ENCODE data around the gene SLIT1.

SLIT1 gene

DNA sequence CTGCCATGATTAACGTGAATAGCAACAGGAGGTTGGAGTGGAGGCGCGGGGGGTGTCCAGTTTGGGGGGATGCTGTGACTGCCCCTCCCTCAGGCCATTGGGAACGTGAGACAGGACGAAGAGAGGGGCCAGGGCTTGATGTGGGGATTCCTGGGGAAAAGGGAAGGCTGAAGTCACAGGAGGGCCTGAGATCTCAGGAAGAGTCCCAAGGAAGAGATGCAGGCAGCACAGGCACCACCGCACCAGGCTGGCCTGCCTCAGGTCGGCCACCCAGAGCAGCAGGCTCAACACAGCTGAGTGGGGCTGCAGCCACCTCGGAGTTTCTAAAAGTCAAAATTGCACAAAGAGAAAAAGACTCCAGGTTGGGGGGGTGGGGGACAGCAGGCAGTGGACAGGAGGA, 86.7 kb downstream of the SLIT1 start:
- no peak overlapping the region for H3K27ac ChIP-seq (ENCODE audit: low read depth, low read length)
- no peaks in the 10 kb centered on the region for H3K79me2 ChIP-seq (ENCODE audit: control insufficient read depth, insufficient read depth, low read length, unreplicated experiment)
- H3K4me1 ChIP-seq (ENCODE audit: control insufficient read depth, insufficient read depth, low read length, unreplicated experiment): peaks cover 5% of the 10 kb centered on the region
- H3K4me3 ChIP-seq (ENCODE audit: low read depth, low read length): no peak overlapping the region
- no peak overlapping the region for H2AFZ ChIP-seq (ENCODE audit: low read length, unreplicated experiment)
- H3K36me3 ChIP-seq (ENCODE audit: insufficient read depth, low read length): no peaks in the 10 kb centered on the region
- H3K27me3 ChIP-seq (ENCODE audit: insufficient read depth, low read length): peaks cover 78% of the 10 kb centered on the region

DNA sequence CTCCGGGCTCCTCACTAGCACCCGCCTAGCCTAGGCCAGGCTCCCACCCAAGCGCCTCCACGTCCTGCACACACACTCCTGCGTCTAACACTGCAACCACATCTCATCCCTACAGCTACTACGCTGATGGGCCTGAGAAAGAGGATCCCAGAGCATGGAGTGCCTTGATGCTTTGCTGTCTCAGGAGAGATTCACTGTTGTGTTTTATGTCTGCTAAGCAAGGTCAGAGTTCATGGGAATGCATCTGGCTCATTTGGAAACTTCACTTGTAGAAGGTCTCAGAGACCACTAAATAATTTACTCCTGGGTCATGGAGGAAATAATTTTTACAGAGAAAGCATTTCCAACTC, 88.7 kb downstream of the SLIT1 start:
- Histone ChIP-seq H3K79me2 (ENCODE audit: control insufficient read depth, insufficient read depth, low read length, unreplicated experiment) (no peaks in the 10 kb centered on the region), H2AFZ (ENCODE audit: low read length, unreplicated experiment) (no peak overlapping the region), H3K27me3 (ENCODE audit: insufficient read depth, low read length) (peaks cover 86% of the 10 kb centered on the region), H3K27ac (ENCODE audit: low read depth, low read length) (no peak overlapping the region), H3K36me3 (ENCODE audit: insufficient read depth, low read length) (no peaks in the 10 kb centered on the region), H3K4me1 (ENCODE audit: control insufficient read depth, insufficient read depth, low read length, unreplicated experiment) (peaks cover 5% of the 10 kb centered on the region), H3K4me3 (ENCODE audit: low read depth, low read length) (no peak overlapping the region)

DNA sequence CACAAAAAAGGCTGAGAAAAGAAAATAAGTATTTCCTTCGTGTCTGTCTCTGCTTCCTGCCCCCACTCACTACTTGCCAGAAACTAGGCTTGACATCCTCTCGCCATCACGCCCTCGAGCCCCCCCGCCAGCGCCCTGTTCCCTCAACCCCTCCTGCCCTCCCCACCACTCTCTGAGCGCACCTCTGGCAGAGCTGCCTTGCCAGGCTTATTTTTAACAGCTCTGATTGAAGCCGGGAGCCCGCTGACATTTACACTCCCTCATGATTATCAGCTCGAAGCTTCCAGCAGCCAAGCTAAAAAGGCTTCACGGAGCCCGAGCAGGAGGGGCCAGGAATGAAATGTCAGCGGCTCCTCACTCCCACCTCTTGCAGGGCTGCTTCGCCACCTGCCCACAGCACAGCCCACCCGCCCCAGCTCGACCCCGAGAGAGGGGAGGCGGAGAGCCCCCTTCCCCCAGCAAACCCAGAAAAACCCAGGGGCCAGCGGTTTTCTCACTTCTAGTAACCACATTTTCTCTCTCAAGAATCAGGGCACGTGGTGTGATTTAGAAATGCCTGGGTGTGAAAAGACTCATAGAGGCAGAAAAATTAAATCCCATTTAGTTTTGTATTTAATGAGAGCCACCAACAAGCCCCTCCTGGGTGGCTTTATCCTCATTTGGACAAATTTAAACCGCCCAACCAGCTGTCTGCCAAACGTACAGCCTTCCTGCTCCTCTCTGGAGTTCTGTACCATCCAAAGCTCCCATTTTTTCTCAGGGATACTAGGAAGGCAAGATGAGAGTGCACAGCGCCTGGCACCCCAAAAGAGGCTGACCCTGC, 89.3 kb downstream of the SLIT1 start:
- H2AFZ ChIP-seq (ENCODE audit: low read length, unreplicated experiment): no peak overlapping the region
- no peak overlapping the region for H3K27ac ChIP-seq (ENCODE audit: low read depth, low read length)
- H3K36me3 ChIP-seq (ENCODE audit: insufficient read depth, low read length): no peaks in the 10 kb centered on the region
- H3K79me2 ChIP-seq (ENCODE audit: control insufficient read depth, insufficient read depth, low read length, unreplicated experiment): no peaks in the 10 kb centered on the region
- H3K27me3 ChIP-seq (ENCODE audit: insufficient read depth, low read length): peaks cover 87% of the 10 kb centered on the region
- peaks cover 5% of the 10 kb centered on the region for H3K4me1 ChIP-seq (ENCODE audit: control insufficient read depth, insufficient read depth, low read length, unreplicated experiment)
- H3K4me3 ChIP-seq (ENCODE audit: low read depth, low read length): peak overlapping the region; percentile 6; the same call in 1 of the 2 replicates

DNA sequence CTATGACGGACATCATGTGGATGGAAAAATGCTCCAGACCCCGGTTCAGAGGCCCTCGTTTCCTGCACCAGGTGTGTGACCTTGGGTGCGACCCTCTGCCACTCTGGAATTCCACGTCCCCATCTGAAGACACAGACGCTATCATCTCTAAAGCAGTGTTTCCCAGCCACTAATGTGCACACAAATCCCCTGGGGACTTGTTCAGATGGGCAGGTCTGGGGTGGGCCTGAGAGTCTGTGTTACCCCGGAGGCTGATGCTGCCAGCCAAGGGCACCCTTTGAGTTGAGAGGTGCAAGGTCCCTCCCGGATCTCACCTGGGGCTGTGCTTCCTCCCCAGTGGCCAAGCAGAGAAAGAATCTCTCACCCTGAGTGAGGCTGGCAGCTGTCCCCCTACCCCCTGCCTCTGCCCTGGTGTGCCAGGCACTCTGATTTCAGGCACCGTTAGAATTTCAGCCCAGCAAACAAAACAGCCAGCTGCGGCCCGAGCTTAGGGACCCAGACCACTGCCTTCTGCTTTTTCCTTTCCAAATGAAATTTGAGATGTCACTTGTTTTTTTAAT, 90.0 kb downstream of the SLIT1 start:
- Histone ChIP-seq H3K4me1 (ENCODE audit: control insufficient read depth, insufficient read depth, low read length, unreplicated experiment) (peaks cover 5% of the 10 kb centered on the region), H3K36me3 (ENCODE audit: insufficient read depth, low read length) (no peaks in the 10 kb centered on the region), H3K79me2 (ENCODE audit: control insufficient read depth, insufficient read depth, low read length, unreplicated experiment) (no peaks in the 10 kb centered on the region), H3K27me3 (ENCODE audit: insufficient read depth, low read length) (peaks cover 91% of the 10 kb centered on the region), H3K4me3 (ENCODE audit: low read depth, low read length) (no peak overlapping the region), H3K27ac (ENCODE audit: low read depth, low read length) (no peak overlapping the region), H2AFZ (ENCODE audit: low read length, unreplicated experiment) (no peak overlapping the region)

DNA sequence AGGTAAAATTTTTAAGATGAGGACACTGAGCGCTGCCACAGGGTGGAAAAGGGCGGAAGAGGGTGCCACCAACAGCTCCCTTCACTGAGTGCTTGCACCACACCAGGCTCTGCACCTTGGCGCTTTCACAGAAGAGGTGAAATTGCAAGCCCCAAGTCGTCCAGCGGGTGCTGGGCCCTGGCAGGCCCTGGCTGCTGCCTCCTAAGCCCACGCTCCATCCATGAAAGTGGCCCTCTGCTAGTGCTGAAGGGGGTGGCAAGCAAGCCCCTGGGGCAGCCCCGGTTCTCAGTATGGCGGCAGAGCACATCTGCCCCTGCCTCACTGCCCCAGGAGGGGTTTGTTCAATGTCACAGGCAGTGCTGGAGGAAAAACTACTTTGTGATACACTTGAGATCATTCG, 95.1 kb downstream of the SLIT1 start:
- Histone ChIP-seq H3K79me2 (ENCODE audit: control insufficient read depth, insufficient read depth, low read length, unreplicated experiment) (no peaks in the 10 kb centered on the region), H3K27me3 (ENCODE audit: insufficient read depth, low read length) (peaks cover 98% of the 10 kb centered on the region), H3K4me3 (ENCODE audit: low read depth, low read length) (no peak overlapping the region), H2AFZ (ENCODE audit: low read length, unreplicated experiment) (no peak overlapping the region), H3K4me1 (ENCODE audit: control insufficient read depth, insufficient read depth, low read length, unreplicated experiment) (no peaks in the 10 kb centered on the region), H3K36me3 (ENCODE audit: insufficient read depth, low read length) (no peaks in the 10 kb centered on the region), H3K27ac (ENCODE audit: low read depth, low read length) (no peak overlapping the region)

DNA sequence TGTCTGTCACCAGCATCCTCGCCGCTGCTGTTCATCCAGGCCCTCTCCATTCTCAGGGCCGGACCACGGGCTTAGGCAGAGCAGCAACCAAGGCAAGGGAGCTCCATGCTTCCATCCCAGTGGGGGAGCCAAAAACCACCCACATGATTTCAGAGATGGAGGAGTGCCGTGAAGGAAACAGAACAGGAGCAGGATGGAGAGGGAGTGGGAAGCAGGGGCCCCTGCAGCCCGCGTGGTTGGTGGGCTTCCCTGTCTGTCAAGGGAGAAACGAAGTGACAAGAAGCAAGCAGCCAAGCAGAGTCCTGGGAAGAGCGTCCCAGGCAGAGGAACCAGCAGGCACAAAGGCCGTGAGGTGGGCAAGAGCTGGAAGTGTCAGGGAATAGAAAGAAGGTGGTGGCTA, 95.7 kb downstream of the SLIT1 start:
- no peak overlapping the region for H3K4me3 ChIP-seq (ENCODE audit: low read depth, low read length)
- H3K27me3 ChIP-seq (ENCODE audit: insufficient read depth, low read length): peaks cover 93% of the 10 kb centered on the region
- H2AFZ ChIP-seq (ENCODE audit: low read length, unreplicated experiment): no peak overlapping the region
- no peak overlapping the region for H3K27ac ChIP-seq (ENCODE audit: low read depth, low read length)
- no peaks in the 10 kb centered on the region for H3K79me2 ChIP-seq (ENCODE audit: control insufficient read depth, insufficient read depth, low read length, unreplicated experiment)
- H3K36me3 ChIP-seq (ENCODE audit: insufficient read depth, low read length): no peaks in the 10 kb centered on the region
- no peaks in the 10 kb centered on the region for H3K4me1 ChIP-seq (ENCODE audit: control insufficient read depth, insufficient read depth, low read length, unreplicated experiment)

DNA sequence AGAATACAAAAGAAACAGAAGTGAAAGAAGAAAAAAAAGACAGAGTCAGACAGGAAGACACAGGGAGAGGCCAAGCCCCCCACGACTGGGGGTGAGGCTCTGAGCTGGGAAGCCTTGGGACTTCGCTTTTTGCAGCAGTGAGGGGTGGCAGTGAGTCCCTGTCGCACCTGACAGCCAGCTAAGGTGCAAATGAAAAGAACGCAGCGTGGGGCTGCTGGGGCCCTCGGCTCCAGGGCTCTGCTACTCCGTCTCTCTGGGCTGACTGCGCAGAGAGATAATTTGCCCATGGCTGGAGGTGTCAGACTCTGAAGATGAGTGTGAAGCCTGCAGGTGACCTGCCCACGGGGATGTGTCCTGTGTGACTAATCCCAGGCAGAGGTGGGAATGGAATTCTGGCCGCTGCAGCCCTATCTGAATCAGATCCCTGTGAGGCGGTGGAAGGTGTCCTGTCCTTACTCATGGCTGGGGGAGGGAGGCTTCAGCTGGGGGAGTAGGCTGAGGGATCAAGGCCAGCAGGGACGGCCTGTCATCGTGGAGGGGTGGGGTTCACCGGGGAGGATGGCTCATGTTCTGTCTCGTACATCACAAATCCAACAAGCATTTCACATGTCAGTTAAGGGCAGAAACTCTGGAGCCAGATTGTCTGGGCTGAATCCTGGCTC, 96.4 kb downstream of the SLIT1 start:
- peaks cover 86% of the 10 kb centered on the region for H3K27me3 ChIP-seq (ENCODE audit: insufficient read depth, low read length)
- H3K4me1 ChIP-seq (ENCODE audit: control insufficient read depth, insufficient read depth, low read length, unreplicated experiment): no peaks in the 10 kb centered on the region
- H3K79me2 ChIP-seq (ENCODE audit: control insufficient read depth, insufficient read depth, low read length, unreplicated experiment): no peaks in the 10 kb centered on the region
- no peak overlapping the region for H3K27ac ChIP-seq (ENCODE audit: low read depth, low read length)
- H2AFZ ChIP-seq (ENCODE audit: low read length, unreplicated experiment): no peak overlapping the region
- H3K36me3 ChIP-seq (ENCODE audit: insufficient read depth, low read length): no peaks in the 10 kb centered on the region
- H3K4me3 ChIP-seq (ENCODE audit: low read depth, low read length): no peak overlapping the region

DNA sequence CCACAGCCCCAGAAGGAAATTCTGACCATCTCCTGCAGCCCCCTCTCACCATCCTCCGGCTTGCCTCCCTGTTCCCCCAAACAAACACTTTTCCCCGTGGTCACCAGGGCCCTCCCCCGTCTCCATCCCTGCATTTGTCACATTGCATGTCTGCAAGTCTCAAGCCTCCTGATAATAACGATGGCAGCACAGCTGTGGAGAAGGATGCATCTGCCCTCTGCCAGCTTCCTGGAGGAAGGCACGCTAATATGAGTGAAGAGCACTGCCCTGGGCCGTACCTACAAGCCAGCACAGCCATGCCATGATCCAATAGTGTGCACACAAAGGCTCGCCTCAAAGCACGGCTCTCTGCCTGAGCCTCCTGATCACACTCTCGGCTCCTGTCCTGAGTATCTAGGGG, 98.5 kb downstream of the SLIT1 start:
- no peak overlapping the region for H2AFZ ChIP-seq (ENCODE audit: low read length, unreplicated experiment)
- no peak overlapping the region for H3K4me3 ChIP-seq (ENCODE audit: low read depth, low read length)
- no peak overlapping the region for H3K27ac ChIP-seq (ENCODE audit: low read depth, low read length)
- H3K4me1 ChIP-seq (ENCODE audit: control insufficient read depth, insufficient read depth, low read length, unreplicated experiment): no peaks in the 10 kb centered on the region
- no peaks in the 10 kb centered on the region for H3K79me2 ChIP-seq (ENCODE audit: control insufficient read depth, insufficient read depth, low read length, unreplicated experiment)
- no peaks in the 10 kb centered on the region for H3K36me3 ChIP-seq (ENCODE audit: insufficient read depth, low read length)
- H3K27me3 ChIP-seq (ENCODE audit: insufficient read depth, low read length): peaks cover 69% of the 10 kb centered on the region

DNA sequence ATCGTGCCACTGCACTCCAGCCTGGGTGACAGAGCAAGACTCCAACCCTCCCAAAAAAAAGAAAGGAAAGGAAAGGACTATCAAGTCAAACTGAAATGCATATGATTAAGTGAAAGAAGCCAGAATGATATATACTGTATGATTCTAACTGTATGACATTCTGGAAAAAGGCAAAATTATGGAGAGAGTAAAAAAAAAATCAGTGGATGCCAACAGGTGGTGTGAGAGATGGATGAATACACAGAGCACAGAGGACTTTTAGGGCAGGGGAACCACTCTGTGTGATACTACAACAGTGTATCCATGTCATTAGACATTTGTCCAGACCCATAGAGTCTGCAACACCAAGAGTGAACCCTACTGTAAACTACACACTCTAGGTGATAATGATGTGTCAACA, 99.2 kb downstream of the SLIT1 start:
- H3K27me3 ChIP-seq (ENCODE audit: insufficient read depth, low read length): peaks cover 61% of the 10 kb centered on the region
- H3K27ac ChIP-seq (ENCODE audit: low read depth, low read length): no peak overlapping the region
- H3K79me2 ChIP-seq (ENCODE audit: control insufficient read depth, insufficient read depth, low read length, unreplicated experiment): no peaks in the 10 kb centered on the region
- H3K4me3 ChIP-seq (ENCODE audit: low read depth, low read length): no peak overlapping the region
- no peaks in the 10 kb centered on the region for H3K4me1 ChIP-seq (ENCODE audit: control insufficient read depth, insufficient read depth, low read length, unreplicated experiment)
- H2AFZ ChIP-seq (ENCODE audit: low read length, unreplicated experiment): no peak overlapping the region
- H3K36me3 ChIP-seq (ENCODE audit: insufficient read depth, low read length): no peaks in the 10 kb centered on the region

DNA sequence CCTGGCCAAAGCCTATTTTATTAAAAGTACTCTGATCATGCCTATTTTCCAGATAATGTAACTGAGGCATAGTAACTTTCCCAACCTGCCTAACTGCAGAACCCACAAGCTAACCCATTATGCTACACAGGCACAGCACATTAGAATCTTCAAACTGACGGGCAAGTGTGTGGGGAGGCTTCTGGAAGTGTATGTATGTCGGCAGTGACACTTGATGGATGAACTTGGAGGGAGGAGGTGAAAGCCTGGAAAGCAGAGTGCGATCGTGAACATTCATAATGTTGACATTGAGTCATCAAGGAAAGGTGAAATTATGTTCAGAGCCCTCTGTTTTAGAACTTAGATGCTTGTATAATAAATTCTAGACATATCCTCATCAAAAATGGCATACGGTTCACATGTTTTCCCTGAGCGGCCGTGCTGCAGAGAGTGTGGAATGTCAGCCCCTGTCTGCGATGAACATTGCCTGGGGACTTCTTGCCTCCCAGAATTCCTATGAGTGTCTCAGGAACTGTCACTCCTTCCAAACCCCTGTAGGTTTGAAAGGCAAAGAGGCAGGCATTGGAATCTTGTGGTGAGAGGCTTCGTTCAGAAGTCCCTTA, 102.4 kb downstream of the SLIT1 start:
- Histone ChIP-seq H3K4me3 (ENCODE audit: low read depth, low read length) (no peak overlapping the region), H3K36me3 (ENCODE audit: insufficient read depth, low read length) (no peaks in the 10 kb centered on the region), H2AFZ (ENCODE audit: low read length, unreplicated experiment) (no peak overlapping the region), H3K27me3 (ENCODE audit: insufficient read depth, low read length) (peaks cover 60% of the 10 kb centered on the region), H3K27ac (ENCODE audit: low read depth, low read length) (no peak overlapping the region), H3K4me1 (ENCODE audit: control insufficient read depth, insufficient read depth, low read length, unreplicated experiment) (no peaks in the 10 kb centered on the region), H3K79me2 (ENCODE audit: control insufficient read depth, insufficient read depth, low read length, unreplicated experiment) (no peaks in the 10 kb centered on the region)

Measured in ACC112 (cell line).